K562 (cell line): ENCODE results near the gene LST1. TPM values are rescaled to one million over a fixed set of nuclear protein-coding genes. Genes with fewer than 3 reads are reported as not detected.

ENCODE experiments used
- ATAC-seq: fragments of 200-7000 bp; cut with Tn5 transposase; 3 replicates; pipeline ENCODE4 v1.9.1; 2020; ENCODE audit warnings: moderate library complexity
- BruUV-seq: library from RNA; stranded (reverse); fragments of 400-500 nt; replicated peaks from 2 replicates; lab custom pipeline; 2021; lab: Mats Ljungman, UMichigan
- CTCF ChIA-PET: fragments of 300-600 bp; formaldehyde crosslinking; extraction: SDS; loops from one replicate; lab custom pipeline; 2021; ENCODE audit warnings: low intra/inter-chr PET ratio; lab: Yijun Ruan, JAX
- POLR2A ChIA-PET: fragments of 300-600, 350-650 bp; sonication (Branson Sonifier 250); formaldehyde crosslinking; extraction: SDS; loops from one replicate; lab custom pipeline; 2021; ENCODE audit warnings: antibody characterized with exemption, inconsistent platforms; lab: Yijun Ruan, JAX
- DNase-seq, 4 experiments: peaks; one replicate each; pipeline versions ENCODE4 v3.0.0 to v3.0.0-alpha.2; 2011 to 2018; ENCODE audit warnings: low spot score in 3 of 4, mixed read lengths in 3 of 4; ENCODE audit errors: extremely low read depth in 1 of 4
- FAIRE-seq: peaks from 2 replicates; lab custom pipeline; 2011; peaks lifted over from hg19 to GRCh38; lab: Jason Lieb, UNC
- H2AFZ ChIP-seq: 2 replicates; pipeline ENCODE4 v1.6.0; 2011; ENCODE audit warnings: low read depth, low read length, control low read depth, inconsistent platforms
- H3K27ac ChIP-seq: fragments of 200-600 bp; 3 replicates; pipeline ENCODE4 v1.8.0; 2011; ENCODE audit warnings: low read depth, mild to moderate bottlenecking, control low read depth, inconsistent platforms, low read length, moderate library complexity, mixed read lengths; ENCODE audit errors: extremely low read depth
- H3K27me3 ChIP-seq, 2 experiments: fragments of 300-600 bp in 1 of 2; 2 replicates in 1 of 2; 3 replicates in 1 of 2; pipeline versions ENCODE4 v1.6.0 to v1.8.0; 2011; ENCODE audit warnings: inconsistent platforms in 2 of 2, low read length in 2 of 2, mild to moderate bottlenecking in 1 of 2, mixed read lengths in 1 of 2, moderate library complexity in 1 of 2; ENCODE audit not compliant: control insufficient read depth in 2 of 2, insufficient read depth in 2 of 2
- H3K36me3 ChIP-seq: fragments of 300-600 bp; 3 replicates; pipeline ENCODE4 v1.8.0; 2011; ENCODE audit warnings: mild to moderate bottlenecking, low read length, inconsistent platforms; ENCODE audit not compliant: control insufficient read depth, insufficient read depth
- H3K4me1 ChIP-seq, 2 experiments: fragments of 200-600 bp in 1 of 2; replicated peaks in 1 of 2; 2 replicates in 1 of 2; 3 replicates in 1 of 2; pipeline versions ENCODE4 v1.5.1 to v1.8.0; 2011; ENCODE audit warnings: inconsistent platforms in 2 of 2, low read length in 2 of 2, mild to moderate bottlenecking in 1 of 2, mixed read lengths in 1 of 2, moderate library complexity in 1 of 2; ENCODE audit not compliant: control insufficient read depth in 2 of 2, insufficient read depth in 2 of 2
- H3K4me2 ChIP-seq: 2 replicates; pipeline ENCODE4 v1.6.1; 2011; ENCODE audit warnings: low read length, control low read depth, inconsistent platforms, mixed read lengths; ENCODE audit not compliant: insufficient read depth
- H3K4me3 ChIP-seq: fragments of 200-600 bp; sonication (generic), shearing (Covaris generic); 2 replicates; pipeline ENCODE4 v1.5.1; 2016; ENCODE audit warnings: control low read depth, inconsistent platforms
- H3K79me2 ChIP-seq: fragments of 200-600 bp; 3 replicates; pipeline ENCODE4 v1.8.0; 2011; ENCODE audit warnings: low read length, inconsistent platforms; ENCODE audit not compliant: control insufficient read depth, insufficient read depth
- H3K9ac ChIP-seq, 2 experiments: 2 replicates each; pipeline versions ENCODE4 v1.6.0 to v1.6.1; 2011; ENCODE audit warnings: low read depth in 2 of 2, low read length in 2 of 2, control low read depth in 1 of 2, inconsistent platforms in 1 of 2, mild to moderate bottlenecking in 1 of 2, mixed read lengths in 1 of 2; ENCODE audit not compliant: insufficient read depth in 1 of 2
- H3K9me1 ChIP-seq: one replicate; pipeline ENCODE4 v1.6.0; 2011; ENCODE audit warnings: inconsistent platforms, mild to moderate bottlenecking, low read length, moderate library complexity; ENCODE audit not compliant: control insufficient read depth, insufficient read depth
- H3K9me3 ChIP-seq: replicated peaks from 2 replicates; pipeline ENCODE4 v1.5.1; 2011; ENCODE audit warnings: low read depth, low read length, inconsistent platforms; ENCODE audit not compliant: control insufficient read depth, insufficient read depth
- H4K20me1 ChIP-seq: replicated peaks from 2 replicates; pipeline ENCODE4 v1.6.1; 2011; ENCODE audit warnings: low read length, inconsistent platforms, mixed read lengths; ENCODE audit not compliant: control insufficient read depth, insufficient read depth
- E2F1 ChIP-seq: sonication (generic); formaldehyde crosslinking; IDR thresholded peaks from 2 replicates; pipeline ENCODE4 v1.8.1; 2023; ENCODE audit warnings: mild to moderate bottlenecking, missing genetic modification reagents, moderate library complexity
- GABPA ChIP-seq: fragments of 200-800 bp; sonication (Bioruptor generic); conservative IDR thresholded peaks from 2 replicates; pipeline ENCODE4 v1.6.1; 2016; ENCODE audit warnings: low read depth, missing genetic modification characterization, missing compliant biosample characterization
- KAT7 ChIP-seq: sonication (generic); formaldehyde crosslinking; IDR thresholded peaks from 2 replicates; pipeline ENCODE4 v1.8.0; 2022; ENCODE audit warnings: missing genetic modification reagents, mild to moderate bottlenecking, borderline replicate concordance
- PRDM10 ChIP-seq: fragments of 450-650 bp; IDR thresholded peaks from 2 replicates; pipeline ENCODE4 v1.6.1; 2018; ENCODE audit not compliant: partially characterized antibody
- WGBS: fragments of 100-300 bp; shearing (Covaris generic); methylation state at CpG from one replicate; pipeline ENCODE4 v1.1.6; 2016; ENCODE audit warnings: low coverage, mixed read lengths; ENCODE audit not compliant: insufficient coverage; ENCODE audit errors: missing lambda C conversion rate; 5-methylcytosine and 5-hydroxymethylcytosine counted together
- in situ Hi-C: fragments of 300-500 bp; cut with MboI; formaldehyde crosslinking; loops from 4 replicates; pipeline ENCODE4 v1.15.0; 2018; ENCODE audit warnings: inconsistent platforms, mixed read lengths
- intact Hi-C: fragments of 100-400 bp; cut with micrococcal nuclease; formaldehyde crosslinking; loops from 2 replicates; pipeline ENCODE4 v1.14.2; 2022
- polyA plus RNA-seq, 8 experiments: library from polyadenylated mRNA; depleted of rRNA in 4 of 8; stranded (reverse) in 5 of 8; unstranded in 3 of 8; fragments of >200 nt; fragmentation: Nextera tagmentation in 2 of 8; fragmentation: Illumina TruSeq in 1 of 8; extraction: Ambion mirVana in 2 of 8; extraction: Trizol in 1 of 8; gene quantifications; 2 replicates each; pipeline versions ENCODE4 v1.2.1 to v1.2.3, GENCODE V29; 2011 to 2014; ENCODE audit warnings: inconsistent platforms in 1 of 8, missing spikeins in 1 of 8
- total RNA-seq, 7 experiments: library from RNA; depleted of rRNA in 6 of 7; stranded (reverse); fragments of >200 nt in 6 of 7; fragmentation: Illumina TruSeq in 2 of 7; extraction: Trizol in 2 of 7; gene quantifications; 2 replicates each; pipeline versions ENCODE4 v1.2.1 to v1.2.3, GENCODE V29; 2011 to 2021; ENCODE audit warnings: low replicate concordance in 1 of 7

LST1 gene
- total and polyA plus RNA-seq, 9 of the 15 experiments (the other 6 are each of a cell fraction or from before 2014, with no cell fraction given) = 0.82 to 7.8 (median 1.7) TPM

GRCh38 chr6:31579546-31580437 is 6.3 kb upstream of the LST1 start:
- intact Hi-C loops = loop anchor here (1.0 to 10.0 kb wide), 3 partner anchors 19 to 385 kb away; partner anchors contain the start of genes ATP6V1G2 and NFKBIL1

More at GRCh38 chr6:31579546-31580437, 6.3 kb upstream of the LST1 start:
- no peak overlapping the region for H3K9ac ChIP-seq
- ATAC-seq = no peak
- ChIA-PET POLR2A (interaction anchor here (0.6 to 3.3 kb wide), 12 partner anchors 9 to 1988 kb away, joined by 3 to 20 read pairs (median 4); partner anchors contain the start of genes APOM, DDX39B and MICB), CTCF (interaction anchor here (1.3 kb wide), 1 partner anchor 32 kb away, joined by 4 read pairs; the partner anchor contains the start of gene NFKBIL1)
- H3K9me3 ChIP-seq = no peaks in the 10 kb centered on the region
- no peaks in the 10 kb centered on the region for H3K79me2 ChIP-seq
- H3K27ac ChIP-seq = no peak overlapping the region
- no peaks in the 10 kb centered on the region for H3K27me3 ChIP-seq
- in situ Hi-C loops = no loop called here
- DNase-seq = no peak
- TF ChIP-seq KAT7 (CRISPR knock-in tag) (no peak), E2F1 (CRISPR knock-in tag) (no peak), PRDM10 (peak; percentile 56), GABPA (tag) (peak; percentile 19; the same call in 1 of the 2 replicates)
- TF ChIP-seq, all 486 proteins: peak for 2
- Histone ChIP-seq H3K36me3 (no peaks in the 10 kb centered on the region), H4K20me1 (no peaks in the 10 kb centered on the region), H3K4me3 (no peak overlapping the region), H3K9me1 (no peaks in the 10 kb centered on the region), H3K4me1 (peaks cover 0 to 30% of the 10 kb centered on the region in 2 experiments; a peak in 3 of 5 replicates), H2AFZ (no peak overlapping the region; the same call in 1 of the 2 replicates), H3K4me2 (peak overlapping the region; percentile 91)
- 68% methylated on average over 8 of the region's 8 CpGs for WGBS
- no peak for FAIRE-seq
- BruUV-seq = no TSS peak
